ENCODE measurements around the gene FCHSD2.

DNA sequence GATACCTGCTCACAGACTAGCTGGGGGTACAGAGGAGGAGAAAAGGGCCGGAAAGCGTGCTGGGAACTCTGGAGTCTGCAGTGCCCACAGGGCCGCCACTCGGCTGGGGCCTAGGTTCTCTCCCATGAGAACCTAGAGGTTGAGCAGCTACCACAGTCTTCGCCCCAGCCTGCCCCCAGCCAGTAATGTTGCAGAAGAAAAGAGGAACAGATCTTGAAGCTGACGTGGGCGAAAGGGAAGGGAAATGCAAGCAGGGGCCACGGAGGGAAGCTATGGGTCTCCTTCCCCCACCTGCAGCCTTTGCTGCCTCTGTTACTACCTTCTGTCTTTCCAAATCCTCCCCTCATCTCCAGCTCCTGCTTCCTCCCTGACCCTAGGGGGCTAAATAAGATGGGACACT is 47.2 kb upstream of the FCHSD2 start:
- TF ChIP-seq, protein P1, sequence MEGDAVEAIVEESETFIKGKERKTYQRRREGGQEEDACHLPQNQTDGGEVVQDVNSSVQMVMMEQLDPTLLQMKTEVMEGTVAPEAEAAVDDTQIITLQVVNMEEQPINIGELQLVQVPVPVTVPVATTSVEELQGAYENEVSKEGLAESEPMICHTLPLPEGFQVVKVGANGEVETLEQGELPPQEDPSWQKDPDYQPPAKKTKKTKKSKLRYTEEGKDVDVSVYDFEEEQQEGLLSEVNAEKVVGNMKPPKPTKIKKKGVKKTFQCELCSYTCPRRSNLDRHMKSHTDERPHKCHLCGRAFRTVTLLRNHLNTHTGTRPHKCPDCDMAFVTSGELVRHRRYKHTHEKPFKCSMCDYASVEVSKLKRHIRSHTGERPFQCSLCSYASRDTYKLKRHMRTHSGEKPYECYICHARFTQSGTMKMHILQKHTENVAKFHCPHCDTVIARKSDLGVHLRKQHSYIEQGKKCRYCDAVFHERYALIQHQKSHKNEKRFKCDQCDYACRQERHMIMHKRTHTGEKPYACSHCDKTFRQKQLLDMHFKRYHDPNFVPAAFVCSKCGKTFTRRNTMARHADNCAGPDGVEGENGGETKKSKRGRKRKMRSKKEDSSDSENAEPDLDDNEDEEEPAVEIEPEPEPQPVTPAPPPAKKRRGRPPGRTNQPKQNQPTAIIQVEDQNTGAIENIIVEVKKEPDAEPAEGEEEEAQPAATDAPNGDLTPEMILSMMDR (IDR thresholded peaks at IDR 0.05; ENCODE audit: low read length) = no peak
- no peak for TF ChIP-seq EZH2 (IDR thresholded peaks at IDR 0.05; ENCODE audit: borderline replicate concordance, low read length)

Data from OCI-LY1 (cell line).